GM23248 (cell line): ENCODE data around the gene IL17RC. TPM values are rescaled to one million over a fixed set of nuclear protein-coding genes. Genes with fewer than 3 reads are reported as not detected.

Experiments
- DNase-seq: peaks from one replicate; pipeline ENCODE4 v3.0.0-alpha.2; 2015
- H2AFZ ChIP-seq: fragments of 200-600 bp; sonication (generic); 2 replicates; pipeline ENCODE4 v1.6.1; 2016; ENCODE audit warnings: antibody characterized with exemption
- H3F3A ChIP-seq: fragments of 200-600 bp; sonication (generic); 2 replicates; pipeline ENCODE4 v1.6.1; 2016; ENCODE audit warnings: mild to moderate bottlenecking, antibody characterized with exemption, mixed run types; ENCODE audit not compliant: insufficient read depth
- H3K27ac ChIP-seq: fragments of 200-600 bp; sonication (generic); 2 replicates; pipeline ENCODE4 v1.5.1; 2016; ENCODE audit warnings: mild to moderate bottlenecking
- H3K27me3 ChIP-seq: fragments of 200-600 bp; sonication (generic); replicated peaks from 2 replicates; pipeline ENCODE4 v1.6.1; 2016; ENCODE audit warnings: mild to moderate bottlenecking; ENCODE audit not compliant: insufficient read depth
- H3K36me3 ChIP-seq: fragments of 200-600 bp; sonication (generic); 2 replicates; pipeline ENCODE4 v1.6.1; 2016; ENCODE audit warnings: low read depth, mild to moderate bottlenecking
- H3K4me1 ChIP-seq: fragments of 200-600 bp; sonication (generic); 2 replicates; pipeline ENCODE4 v1.6.1; 2016; ENCODE audit warnings: mild to moderate bottlenecking; ENCODE audit not compliant: insufficient read depth
- H3K4me2 ChIP-seq: fragments of 200-600 bp; sonication (generic); one replicate; pipeline ENCODE4 v1.6.1; 2016; ENCODE audit warnings: mild to moderate bottlenecking; ENCODE audit not compliant: unreplicated experiment
- H3K4me3 ChIP-seq: fragments of 200-600 bp; sonication (generic); 2 replicates; pipeline ENCODE4 v1.5.1; 2016; ENCODE audit warnings: mild to moderate bottlenecking
- H3K79me2 ChIP-seq: fragments of 200-600 bp; sonication (generic); 2 replicates; pipeline ENCODE4 v1.6.1; 2016; ENCODE audit warnings: mild to moderate bottlenecking; ENCODE audit not compliant: insufficient read depth
- H3K9ac ChIP-seq: fragments of 200-600 bp; sonication (generic); 2 replicates; pipeline ENCODE4 v1.6.1; 2016; ENCODE audit warnings: mild to moderate bottlenecking
- H3K9me2 ChIP-seq: fragments of 200-600 bp; sonication (generic); 2 replicates; pipeline ENCODE4 v1.6.1; 2016; ENCODE audit warnings: mixed run types, mild to moderate bottlenecking, moderate library complexity; ENCODE audit not compliant: insufficient read depth
- H3K9me3 ChIP-seq: fragments of 200-600 bp; sonication (generic); one replicate; pipeline ENCODE4 v1.6.1; 2017; ENCODE audit warnings: low read depth
- H4K20me1 ChIP-seq: fragments of 200-600 bp; sonication (generic); 2 replicates; pipeline ENCODE4 v1.6.0; 2016; ENCODE audit not compliant: insufficient read depth
- EZH2 ChIP-seq: fragments of 200-600 bp; sonication (generic); IDR thresholded peaks from 2 replicates; pipeline ENCODE4 v1.6.1; 2018; ENCODE audit warnings: antibody characterized with exemption, mild to moderate bottlenecking; ENCODE audit not compliant: insufficient read depth, poor library complexity, severe bottlenecking
- EZH2phosphoT487 ChIP-seq: fragments of 200-600 bp; sonication (generic); IDR thresholded peaks from 2 replicates; pipeline ENCODE4 v1.6.1; 2018; ENCODE audit warnings: antibody characterized with exemption, moderate library complexity, mild to moderate bottlenecking, low read depth; ENCODE audit not compliant: insufficient read depth
- WGBS, 2 experiments: methylation state at CpG; one replicate each; pipeline ENCODE4 v1.1.6; 2015 to 2017; ENCODE audit warnings: low lambda C conversion rate in 2 of 2, low coverage in 1 of 2; ENCODE audit errors: missing lambda C conversion rate in 2 of 2; 5-methylcytosine and 5-hydroxymethylcytosine counted together
- in situ Hi-C: fragments of 300-500 bp; cut with MboI; formaldehyde crosslinking; loops from 2 replicates; pipeline ENCODE4 v1.15.0; 2020
- polyA plus RNA-seq: library from polyadenylated mRNA; unstranded; fragments of >200 nt; fragmentation: Nextera tagmentation; extraction: Ambion mirVana; gene quantifications from 2 replicates; pipeline ENCODE4 v1.2.1, GENCODE V29; 2016
- total RNA-seq: library from RNA; depleted of rRNA; stranded (reverse); fragments of >200 nt; shearing (Covaris generic); gene quantifications from 2 replicates; pipeline ENCODE4 v1.2.3, GENCODE V29; 2014

IL17RC gene
- total and polyA plus RNA-seq, 2 experiments from 2014 or later, result 20.5 to 41.8 TPM

- Histone ChIP-seq H3K4me3 (no peak overlapping the region), H3K9ac (no peak overlapping the region), H3K79me2 (no peaks in the 10 kb centered on the region), H4K20me1 (no peaks in the 10 kb centered on the region), H3K4me1 (peaks cover 12% of the 10 kb centered on the region), H3K4me2 (no peak overlapping the region), H3K27me3 (no peaks in the 10 kb centered on the region), H3K36me3 (no peaks in the 10 kb centered on the region), H3K9me2 (no peaks in the 10 kb centered on the region), H3F3A (no peaks in the 10 kb centered on the region), H3K27ac (no peak overlapping the region), H2AFZ (no peak overlapping the region), H3K9me3 (no peaks in the 10 kb centered on the region)
- WGBS, 2 experiments, result 93 to 96% methylated on average over 5 of the region's 5 CpGs
- in situ Hi-C loops, result no loop called here
- TF ChIP-seq EZH2phosphoT487 (no peak), EZH2 (no peak)
- DNase-seq, result no peak
These were observed 10.4 kb upstream of the IL17RC start for GRCh38 chr3:9906480-9906879.

- Histone ChIP-seq H3F3A (peaks cover 6% of the 10 kb centered on the region; the same call in 1 of the 2 replicates), H3K9ac (no peak overlapping the region), H3K4me3 (no peak overlapping the region), H3K27ac (no peak overlapping the region), H3K9me2 (no peaks in the 10 kb centered on the region), H3K27me3 (no peaks in the 10 kb centered on the region), H2AFZ (no peak overlapping the region), H3K79me2 (no peaks in the 10 kb centered on the region), H3K9me3 (no peaks in the 10 kb centered on the region), H3K36me3 (no peaks in the 10 kb centered on the region), H3K4me2 (no peak overlapping the region), H3K4me1 (peaks cover 15% of the 10 kb centered on the region), H4K20me1 (no peaks in the 10 kb centered on the region)
- no peak for TF ChIP-seq EZH2
- no peak for TF ChIP-seq EZH2phosphoT487
- in situ Hi-C loops, result no loop called here
- 89 to 98% methylated on average over 3 of the region's 3 CpGs for WGBS, 2 experiments
- no peak for DNase-seq
These were observed 8.6 kb upstream of the IL17RC start for GRCh38 chr3:9908286-9908685.

- TF ChIP-seq EZH2phosphoT487 (no peak), EZH2 (no peak)
- Histone ChIP-seq H3K27ac (no peak overlapping the region), H3K9me3 (no peaks in the 10 kb centered on the region), H3K9ac (no peak overlapping the region), H2AFZ (no peak overlapping the region), H3K9me2 (no peaks in the 10 kb centered on the region), H3K4me2 (no peak overlapping the region), H4K20me1 (no peaks in the 10 kb centered on the region), H3K4me1 (peaks cover 7% of the 10 kb centered on the region; the same call in 1 of the 2 replicates), H3K27me3 (no peaks in the 10 kb centered on the region), H3F3A (peaks cover 6% of the 10 kb centered on the region; the same call in 1 of the 2 replicates), H3K79me2 (no peaks in the 10 kb centered on the region), H3K4me3 (no peak overlapping the region), H3K36me3 (no peaks in the 10 kb centered on the region)
- peak; percentile 36 for DNase-seq
- WGBS, 2 experiments, result 80 to 82% methylated on average over 7 of the region's 7 CpGs
- in situ Hi-C loops, result no loop called here
These were observed 7.5 kb upstream of the IL17RC start for GRCh38 chr3:9909221-9910013.

GRCh38 chr3:9911863-9912262 is 5.0 kb upstream of the IL17RC start:
- Histone ChIP-seq H3K9ac (no peak overlapping the region), H3F3A (peaks cover 6% of the 10 kb centered on the region; the same call in 1 of the 2 replicates), H3K4me2 (no peak overlapping the region), H3K27me3 (no peaks in the 10 kb centered on the region), H3K36me3 (no peaks in the 10 kb centered on the region), H3K4me1 (peaks cover 13% of the 10 kb centered on the region), H3K4me3 (no peak overlapping the region), H4K20me1 (no peaks in the 10 kb centered on the region), H3K9me2 (no peaks in the 10 kb centered on the region), H3K27ac (no peak overlapping the region), H2AFZ (no peak overlapping the region), H3K79me2 (no peaks in the 10 kb centered on the region), H3K9me3 (no peaks in the 10 kb centered on the region)
- in situ Hi-C loops, result no loop called here
- TF ChIP-seq EZH2phosphoT487 (no peak), EZH2 (no peak)
- DNase-seq, result no peak
- 93 to 95% methylated on average over 8 of the region's 8 CpGs for WGBS, 2 experiments
